Osteoblast (primary cell): Measurements from ENCODE around the gene TLR5. TPM values are rescaled to one million over a fixed set of nuclear protein-coding genes. Genes with fewer than 3 reads are reported as not detected.

Experiments
- DNase-seq: peaks from one replicate; pipeline ENCODE4 v3.0.0; 2011; ENCODE audit warnings: low spot score, mixed read lengths; ENCODE audit not compliant: insufficient read length; ENCODE audit errors: missing footprints
- H2AFZ ChIP-seq: 2 replicates; pipeline ENCODE4 v1.6.0; 2011; ENCODE audit warnings: mild to moderate bottlenecking, low read length
- H3K27ac ChIP-seq: 2 replicates; pipeline ENCODE4 v1.5.1; 2011; ENCODE audit warnings: mild to moderate bottlenecking, low read depth, low read length, moderate library complexity
- H3K27me3 ChIP-seq: 2 replicates; pipeline ENCODE4 v1.6.0; 2012; ENCODE audit warnings: mild to moderate bottlenecking, control low read depth, inconsistent platforms, low read length, moderate library complexity; ENCODE audit not compliant: insufficient read depth
- H3K36me3 ChIP-seq: 2 replicates; pipeline ENCODE4 v1.5.1; 2011; ENCODE audit warnings: mild to moderate bottlenecking, low read length, control low read depth, moderate library complexity; ENCODE audit not compliant: insufficient read depth
- H3K4me1 ChIP-seq: 2 replicates; pipeline ENCODE4 v1.5.1; 2011; ENCODE audit warnings: mild to moderate bottlenecking, low read length, control low read depth, moderate library complexity; ENCODE audit not compliant: insufficient read depth
- H3K4me2 ChIP-seq: 2 replicates; pipeline ENCODE4 v1.6.0; 2011; ENCODE audit warnings: mild to moderate bottlenecking, low read length; ENCODE audit not compliant: insufficient read depth
- H3K4me3 ChIP-seq: fragments of 200-600 bp; sonication (generic); 3 replicates; pipeline ENCODE4 v1.5.1; 2012; ENCODE audit warnings: mild to moderate bottlenecking, low read length, inconsistent platforms; ENCODE audit not compliant: insufficient read depth
- H3K79me2 ChIP-seq: 2 replicates; pipeline ENCODE4 v1.6.0; 2012; ENCODE audit warnings: mild to moderate bottlenecking, low read length, control low read depth, inconsistent platforms; ENCODE audit not compliant: insufficient read depth
- H3K9me3 ChIP-seq: 2 replicates; pipeline ENCODE4 v1.5.1; 2011; ENCODE audit warnings: low read depth, low read length, control low read depth
- H4K20me1 ChIP-seq: 2 replicates; pipeline ENCODE4 v1.6.0; 2012; ENCODE audit warnings: mild to moderate bottlenecking, low read length, control low read depth; ENCODE audit not compliant: insufficient read depth
- total RNA-seq: library from RNA; depleted of rRNA; stranded (reverse); fragments of >200 nt; gene quantifications from 2 replicates; pipeline ENCODE4 v1.2.3, GENCODE V29; 2012
- TF ChIP-seq, protein P1 (sequence below): IDR thresholded peaks from 2 replicates; pipeline ENCODE4 v1.5.1; 2011; ENCODE audit warnings: mild to moderate bottlenecking, low read depth, low read length, moderate library complexity; ENCODE audit errors: extremely low read depth

The TLR5 gene
- total RNA-seq, 1 donor, result under 0.01 TPM

- H3K36me3 ChIP-seq, result no peaks in the 10 kb centered on the region
- H2AFZ ChIP-seq, result no peak overlapping the region
- no peaks in the 10 kb centered on the region for H3K4me1 ChIP-seq
- no peaks in the 10 kb centered on the region for H4K20me1 ChIP-seq
- no peak overlapping the region for H3K27ac ChIP-seq
- H3K27me3 ChIP-seq, result peaks cover 20% of the 10 kb centered on the region
- H3K9me3 ChIP-seq, result no peaks in the 10 kb centered on the region
- H3K4me3 ChIP-seq, result no peak overlapping the region
- DNase-seq, result no peak
- H3K79me2 ChIP-seq, result no peaks in the 10 kb centered on the region
- TF ChIP-seq, protein P1, sequence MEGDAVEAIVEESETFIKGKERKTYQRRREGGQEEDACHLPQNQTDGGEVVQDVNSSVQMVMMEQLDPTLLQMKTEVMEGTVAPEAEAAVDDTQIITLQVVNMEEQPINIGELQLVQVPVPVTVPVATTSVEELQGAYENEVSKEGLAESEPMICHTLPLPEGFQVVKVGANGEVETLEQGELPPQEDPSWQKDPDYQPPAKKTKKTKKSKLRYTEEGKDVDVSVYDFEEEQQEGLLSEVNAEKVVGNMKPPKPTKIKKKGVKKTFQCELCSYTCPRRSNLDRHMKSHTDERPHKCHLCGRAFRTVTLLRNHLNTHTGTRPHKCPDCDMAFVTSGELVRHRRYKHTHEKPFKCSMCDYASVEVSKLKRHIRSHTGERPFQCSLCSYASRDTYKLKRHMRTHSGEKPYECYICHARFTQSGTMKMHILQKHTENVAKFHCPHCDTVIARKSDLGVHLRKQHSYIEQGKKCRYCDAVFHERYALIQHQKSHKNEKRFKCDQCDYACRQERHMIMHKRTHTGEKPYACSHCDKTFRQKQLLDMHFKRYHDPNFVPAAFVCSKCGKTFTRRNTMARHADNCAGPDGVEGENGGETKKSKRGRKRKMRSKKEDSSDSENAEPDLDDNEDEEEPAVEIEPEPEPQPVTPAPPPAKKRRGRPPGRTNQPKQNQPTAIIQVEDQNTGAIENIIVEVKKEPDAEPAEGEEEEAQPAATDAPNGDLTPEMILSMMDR, result no peak
- H3K4me2 ChIP-seq, result no peak overlapping the region
Measured at GRCh38 chr1:223059526-223059925, 83.5 kb downstream of the TLR5 start.

Other genes with a start within 250 kb of the TLR5 start
- gene SUSD4, start 220.9 kb upstream of the TLR5 start, total RNA-seq, result 0.29 TPM in 1 of 2 replicates, not detected in the other